SJSA1 (cell line): ENCODE measurements around the gene EPX. TPM values are rescaled to one million over a fixed set of nuclear protein-coding genes. Genes with fewer than 3 reads are reported as not detected.

Source experiments
- DNase-seq, 2 experiments: peaks; one replicate each; pipeline ENCODE4 v3.0.0-alpha.2; 2015 to 2020; ENCODE audit warnings: low spot score in 2 of 2, low read depth in 1 of 2
- H3K27ac ChIP-seq: fragments of 250-450 bp; sonication (Bioruptor Pico); 2 replicates; pipeline ENCODE4 v1.5.1; 2020; ENCODE audit warnings: mild to moderate bottlenecking, moderate library complexity
- H3K27me3 ChIP-seq: fragments of 250-450 bp; sonication (Bioruptor Pico); replicated peaks from 2 replicates; pipeline ENCODE4 v1.5.1; 2020; ENCODE audit warnings: mild to moderate bottlenecking, moderate library complexity
- H3K36me3 ChIP-seq: fragments of 250-450 bp; sonication (Bioruptor Pico); 2 replicates; pipeline ENCODE4 v1.5.1; 2020; ENCODE audit warnings: mild to moderate bottlenecking
- H3K4me1 ChIP-seq: fragments of 250-450 bp; sonication (Bioruptor Pico); replicated peaks from 2 replicates; pipeline ENCODE4 v1.6.1; 2021; ENCODE audit warnings: mild to moderate bottlenecking
- H3K4me3 ChIP-seq: fragments of 250-450 bp; sonication (Bioruptor Pico); 2 replicates; pipeline ENCODE4 v1.5.1; 2020; ENCODE audit warnings: mild to moderate bottlenecking
- H3K9me3 ChIP-seq: fragments of 250-450 bp; sonication (Bioruptor Pico); replicated peaks from 2 replicates; pipeline ENCODE4 v1.5.1; 2020; ENCODE audit warnings: mild to moderate bottlenecking
- total RNA-seq: library from RNA; depleted of rRNA; stranded (reverse); fragments of >200 nt; shearing (Covaris generic); gene quantifications from 2 replicates; pipeline ENCODE4 v1.2.3, GENCODE V29; 2014

Gene EPX
- total RNA-seq, 1 experiment from 2014 or later: not detected

DNA sequence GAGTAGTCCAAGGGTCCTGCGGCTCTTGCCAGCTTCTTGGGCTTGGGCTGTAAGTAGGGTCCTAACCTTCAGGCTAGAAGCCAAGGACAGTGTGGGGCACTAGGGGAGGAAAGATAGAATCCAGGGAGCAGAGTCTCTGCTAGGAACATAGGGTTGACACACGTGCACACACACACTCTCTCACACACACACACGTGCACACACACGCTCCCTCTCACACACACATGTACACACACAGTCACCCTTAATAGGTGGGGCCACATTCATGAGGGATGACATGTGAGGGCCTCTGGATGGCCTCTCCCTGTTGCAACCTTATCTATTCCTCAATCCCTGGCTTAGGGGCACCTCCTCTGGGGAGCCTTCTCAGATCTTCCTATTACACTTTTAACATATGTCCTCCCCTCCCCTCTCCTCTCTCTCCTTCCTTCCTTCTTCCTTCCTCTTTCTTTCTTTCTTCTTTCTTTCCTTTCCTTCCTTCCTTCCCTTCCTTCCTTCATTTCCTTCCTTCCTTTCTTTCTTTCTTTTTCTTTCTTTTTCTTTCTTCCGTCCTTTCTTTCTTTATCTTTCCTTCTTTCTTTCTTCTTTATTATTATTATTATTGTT lies 3.1 kb downstream of the EPX start:
- no peak overlapping the region for H3K27ac ChIP-seq
- DNase-seq: no peak
- H3K9me3 ChIP-seq: no peaks in the 10 kb centered on the region
- H3K27me3 ChIP-seq: peaks cover 55% of the 10 kb centered on the region
- H3K4me3 ChIP-seq: no peak overlapping the region
- no peaks in the 10 kb centered on the region for H3K36me3 ChIP-seq
- H3K4me1 ChIP-seq: no peaks in the 10 kb centered on the region

DNA sequence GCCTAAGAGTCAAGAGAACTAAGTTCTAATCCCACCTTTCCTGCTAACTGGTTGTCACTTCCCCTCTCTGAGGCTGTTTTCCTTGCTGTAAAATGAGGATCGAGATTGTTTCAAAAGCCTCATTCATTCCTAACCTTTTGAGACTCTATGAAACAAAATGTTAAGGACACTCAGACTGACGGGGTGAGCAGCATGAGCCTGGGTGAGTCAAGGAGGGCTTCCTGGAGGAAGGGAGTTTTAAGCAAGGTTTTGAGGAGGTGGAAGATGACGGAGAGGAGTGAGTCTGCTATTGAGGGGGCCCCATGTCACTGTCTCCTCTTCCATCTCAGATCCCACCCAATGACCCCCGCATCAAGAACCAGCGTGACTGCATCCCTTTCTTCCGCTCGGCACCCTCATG lies 4.1 kb downstream of the EPX start:
- H3K27ac ChIP-seq: no peak overlapping the region
- no peaks in the 10 kb centered on the region for H3K4me1 ChIP-seq
- no peak for DNase-seq
- H3K4me3 ChIP-seq: no peak overlapping the region
- no peaks in the 10 kb centered on the region for H3K36me3 ChIP-seq
- no peaks in the 10 kb centered on the region for H3K9me3 ChIP-seq
- H3K27me3 ChIP-seq: peaks cover 61% of the 10 kb centered on the region

DNA sequence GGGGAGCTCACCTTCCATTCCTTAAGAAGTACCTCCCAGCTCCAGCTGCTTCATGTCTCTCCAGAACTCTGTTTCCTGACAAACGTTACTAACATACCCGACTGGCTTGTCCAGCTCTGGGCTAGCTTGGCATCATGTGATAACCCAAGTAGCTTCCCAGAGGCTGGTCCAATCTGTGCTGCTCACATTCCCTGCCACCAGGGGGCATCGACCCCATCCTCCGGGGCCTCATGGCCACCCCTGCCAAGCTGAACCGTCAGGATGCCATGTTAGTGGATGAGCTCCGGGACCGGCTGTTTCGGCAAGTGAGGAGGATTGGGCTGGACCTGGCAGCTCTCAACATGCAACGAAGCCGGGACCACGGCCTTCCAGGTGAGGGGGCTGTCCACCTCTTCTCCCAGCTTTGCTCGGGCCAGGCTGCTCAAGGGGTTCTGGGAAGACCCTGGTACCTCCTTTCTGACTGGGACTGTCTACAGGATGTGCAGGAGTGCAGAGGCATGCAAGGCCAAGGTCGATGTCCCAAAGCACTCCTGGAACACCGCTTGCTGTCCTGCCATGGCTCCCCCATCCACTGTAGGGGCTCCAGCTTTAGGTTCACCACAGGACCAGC lies 7.6 kb downstream of the EPX start:
- H3K27me3 ChIP-seq: peaks cover 45% of the 10 kb centered on the region
- H3K27ac ChIP-seq: no peak overlapping the region
- no peak overlapping the region for H3K4me3 ChIP-seq
- H3K9me3 ChIP-seq: no peaks in the 10 kb centered on the region
- peak; percentile 43 to 81 for DNase-seq
- no peaks in the 10 kb centered on the region for H3K36me3 ChIP-seq
- H3K4me1 ChIP-seq: no peaks in the 10 kb centered on the region

DNA sequence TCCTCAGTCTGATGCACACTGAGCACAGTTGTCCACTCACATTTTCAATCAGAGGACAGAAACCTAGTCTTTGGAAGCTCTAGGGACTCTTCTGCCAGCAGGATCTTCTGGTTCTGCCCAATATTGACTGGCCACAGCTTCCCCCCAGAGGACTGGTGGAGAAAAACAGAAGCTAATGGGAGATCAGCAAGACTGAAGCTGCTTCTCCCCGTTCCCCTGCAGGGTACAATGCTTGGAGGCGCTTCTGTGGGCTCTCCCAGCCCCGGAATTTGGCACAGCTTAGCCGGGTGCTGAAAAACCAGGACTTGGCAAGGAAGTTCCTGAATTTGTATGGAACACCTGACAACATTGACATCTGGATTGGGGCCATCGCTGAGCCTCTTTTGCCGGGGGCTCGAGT lies 10.3 kb downstream of the EPX start:
- Histone ChIP-seq H3K9me3 (no peaks in the 10 kb centered on the region), H3K4me3 (no peak overlapping the region), H3K36me3 (0 out of 2 replicates have a peak, but pooled peaks cover 5% of the 10 kb centered on the region), H3K27me3 (peaks cover 32% of the 10 kb centered on the region), H3K4me1 (no peaks in the 10 kb centered on the region), H3K27ac (no peak overlapping the region)
- no peak for DNase-seq

DNA sequence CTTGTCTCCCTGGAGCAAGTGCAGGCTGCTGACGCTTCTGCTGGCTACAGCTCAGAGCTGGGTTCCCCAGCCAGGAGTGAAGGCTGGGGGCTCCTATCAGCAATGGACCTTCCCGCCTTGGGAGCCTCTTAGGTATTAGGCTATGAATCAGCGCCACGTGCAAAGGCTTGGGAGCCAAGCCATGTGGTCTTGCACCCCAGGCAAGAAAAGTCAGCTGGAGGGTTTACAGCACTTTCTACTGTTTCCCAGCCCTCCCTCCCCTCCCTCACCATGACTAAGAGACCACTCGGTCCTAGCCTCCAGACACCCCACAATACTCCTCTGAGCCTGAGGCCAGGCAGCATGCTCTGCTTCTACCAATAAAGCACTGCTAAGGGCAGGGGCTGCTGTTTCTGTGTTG lies 12.3 kb downstream of the EPX start:
- Histone ChIP-seq H3K9me3 (no peaks in the 10 kb centered on the region), H3K36me3 (0 out of 2 replicates have a peak, but pooled peaks cover 5% of the 10 kb centered on the region), H3K27me3 (peaks cover 14% of the 10 kb centered on the region), H3K4me1 (no peaks in the 10 kb centered on the region), H3K4me3 (no peak overlapping the region), H3K27ac (no peak overlapping the region)
- DNase-seq: no peak

DNA sequence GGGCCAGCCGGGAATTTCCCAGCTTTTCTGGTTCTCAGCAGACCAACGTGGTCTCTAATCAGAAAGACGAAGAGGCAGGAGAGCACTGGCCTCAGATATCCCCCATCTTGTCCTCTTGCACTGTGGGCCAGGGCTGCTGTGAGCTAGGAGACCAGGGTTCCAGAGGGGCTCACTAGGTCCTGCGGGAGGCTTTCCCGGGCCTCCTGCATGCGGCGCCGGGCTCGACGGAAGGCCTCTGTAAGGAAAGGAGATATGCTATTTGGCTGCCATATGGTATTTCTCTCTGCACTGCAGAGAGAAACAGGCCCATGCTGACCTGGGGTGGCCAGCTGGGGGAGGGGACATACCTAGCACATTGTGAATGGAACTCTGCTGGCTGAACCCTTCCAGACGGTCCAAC lies 13.4 kb downstream of the EPX start:
- Histone ChIP-seq H3K36me3 (0 out of 2 replicates have a peak, but pooled peaks cover 5% of the 10 kb centered on the region), H3K9me3 (no peaks in the 10 kb centered on the region)

DNA sequence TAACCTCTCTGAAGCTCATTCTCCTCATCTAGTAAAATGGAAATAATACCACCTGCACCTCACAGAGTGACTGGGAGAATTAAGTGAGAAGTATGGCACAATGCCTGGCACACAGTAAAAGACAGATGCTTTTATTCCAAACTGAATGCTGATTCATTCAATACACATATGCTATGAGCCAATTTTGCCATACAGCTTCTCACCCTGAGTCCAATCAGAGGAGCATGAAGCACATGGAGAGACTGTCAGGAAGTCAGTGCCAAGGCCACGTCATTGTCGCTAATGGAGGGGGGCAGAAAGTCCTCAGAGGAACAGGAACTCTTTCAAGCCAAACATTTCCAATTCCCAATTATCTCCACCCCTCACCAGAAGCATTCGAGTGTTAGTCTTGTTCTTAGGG lies 14.9 kb downstream of the EPX start:
- H3K36me3 ChIP-seq: peaks cover 10% of the 10 kb centered on the region; the same call in 1 of the 2 replicates
- H3K27ac ChIP-seq: no peak overlapping the region
- DNase-seq: no peak

More for the DNA sequence above, 13.4 kb downstream of the EPX start:
- H3K27ac ChIP-seq: no peak overlapping the region
- no peak for DNase-seq
- H3K27me3 ChIP-seq: peaks cover 2% of the 10 kb centered on the region
- H3K4me1 ChIP-seq: no peaks in the 10 kb centered on the region
- no peak overlapping the region for H3K4me3 ChIP-seq

DNA sequence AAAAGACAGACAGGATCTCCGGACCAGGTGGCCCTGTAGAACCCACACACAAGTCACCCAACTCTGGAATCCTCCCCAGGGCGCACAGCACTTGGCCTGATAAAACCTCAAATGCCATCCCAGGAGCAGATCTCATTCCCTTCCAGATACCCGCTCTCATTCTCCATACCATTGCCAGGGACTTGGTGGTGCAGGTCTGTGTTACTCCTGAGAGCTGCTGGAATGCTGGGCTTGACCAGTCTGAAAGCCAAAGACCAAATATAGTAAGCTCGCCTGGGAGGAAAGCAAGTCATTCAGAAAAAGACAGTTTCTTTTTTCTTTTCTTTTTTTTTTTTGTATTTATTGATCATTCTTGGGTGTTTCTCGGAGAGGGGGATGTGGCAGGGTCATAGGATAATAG lies 15.8 kb downstream of the EPX start:
- no peak overlapping the region for H3K4me3 ChIP-seq
- peaks cover 10% of the 10 kb centered on the region; the same call in 1 of the 2 replicates for H3K36me3 ChIP-seq
- no peaks in the 10 kb centered on the region for H3K27me3 ChIP-seq
- H3K9me3 ChIP-seq: no peaks in the 10 kb centered on the region
- H3K27ac ChIP-seq: no peak overlapping the region
- H3K4me1 ChIP-seq: no peaks in the 10 kb centered on the region
- DNase-seq: no peak

More for the DNA sequence above, 14.9 kb downstream of the EPX start:
- Histone ChIP-seq H3K27me3 (no peaks in the 10 kb centered on the region), H3K4me1 (no peaks in the 10 kb centered on the region), H3K9me3 (no peaks in the 10 kb centered on the region), H3K4me3 (no peak overlapping the region)

DNA sequence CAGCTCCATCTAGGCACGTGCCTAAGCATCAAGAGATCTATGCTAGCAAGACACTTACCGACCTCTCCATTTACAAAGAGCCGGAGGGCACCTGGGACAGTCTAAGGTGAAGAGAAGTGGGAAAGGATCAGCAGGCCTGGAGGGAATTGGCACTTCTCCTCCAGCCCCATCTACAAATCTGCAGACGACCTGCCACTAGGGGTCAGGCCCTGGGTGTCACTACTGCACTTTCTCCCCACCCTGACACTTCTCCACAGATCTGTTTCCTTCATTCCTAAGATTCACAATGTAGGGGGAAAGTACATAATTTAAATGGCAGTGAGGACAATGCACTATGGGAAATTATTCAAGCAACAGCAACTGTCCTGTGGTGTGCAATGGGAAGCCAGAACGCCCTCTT lies 18.4 kb downstream of the EPX start:
- Histone ChIP-seq H3K4me1 (no peaks in the 10 kb centered on the region), H3K36me3 (peaks cover 10% of the 10 kb centered on the region; the same call in 1 of the 2 replicates), H3K9me3 (no peaks in the 10 kb centered on the region), H3K4me3 (no peak overlapping the region), H3K27me3 (no peaks in the 10 kb centered on the region), H3K27ac (no peak overlapping the region)
- DNase-seq: no peak

DNA sequence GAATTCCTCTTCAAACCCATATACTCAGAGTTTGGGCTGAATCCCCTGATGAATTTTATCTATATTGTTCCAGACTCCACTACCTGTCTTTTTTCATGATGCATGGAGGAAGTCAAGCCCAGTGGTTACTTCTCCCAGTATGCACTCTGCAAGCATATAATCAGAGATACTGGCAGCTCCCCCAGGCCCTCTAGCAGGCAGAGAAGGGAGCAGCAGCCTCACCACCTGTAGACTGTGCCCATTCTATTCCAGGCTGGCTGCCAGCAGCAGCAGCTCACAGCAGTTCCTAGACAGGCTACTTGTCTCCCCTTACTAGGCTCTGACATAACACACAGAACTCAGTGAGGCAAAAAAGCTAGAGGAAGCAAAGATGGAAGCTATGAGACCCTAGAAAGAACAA lies 23.2 kb downstream of the EPX start:
- H3K9me3 ChIP-seq: no peaks in the 10 kb centered on the region
- no peak overlapping the region for H3K4me3 ChIP-seq
- H3K4me1 ChIP-seq: peaks cover 11% of the 10 kb centered on the region
- DNase-seq: no peak
- H3K36me3 ChIP-seq: peaks cover 5% of the 10 kb centered on the region; the same call in 1 of the 2 replicates
- no peak overlapping the region for H3K27ac ChIP-seq
- H3K27me3 ChIP-seq: no peaks in the 10 kb centered on the region

DNA sequence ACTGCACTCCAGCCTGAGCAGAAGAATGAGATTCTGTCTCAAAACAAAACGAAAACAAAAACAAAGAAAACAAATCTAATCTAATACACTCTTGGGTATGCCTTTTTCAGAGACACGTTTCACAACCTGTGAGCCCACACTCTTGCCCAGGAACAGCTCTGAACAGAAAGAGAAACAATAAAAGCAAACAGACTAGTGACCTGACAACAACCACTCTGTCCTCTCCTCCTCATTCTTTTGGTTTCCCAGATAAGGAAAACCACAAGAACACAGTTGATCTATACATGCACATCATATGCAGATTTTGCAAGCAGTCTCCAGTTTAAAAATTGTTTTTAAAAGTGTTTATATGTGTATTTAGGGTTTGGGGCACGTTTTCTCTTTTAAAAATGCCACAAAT lies 25.2 kb downstream of the EPX start:
- H3K36me3 ChIP-seq: no peaks in the 10 kb centered on the region; the same call in 1 of the 2 replicates
- no peak overlapping the region for H3K27ac ChIP-seq
- H3K4me1 ChIP-seq: peaks cover 11% of the 10 kb centered on the region
- H3K4me3 ChIP-seq: no peak overlapping the region
- DNase-seq: no peak
- no peaks in the 10 kb centered on the region for H3K9me3 ChIP-seq
- no peaks in the 10 kb centered on the region for H3K27me3 ChIP-seq

DNA sequence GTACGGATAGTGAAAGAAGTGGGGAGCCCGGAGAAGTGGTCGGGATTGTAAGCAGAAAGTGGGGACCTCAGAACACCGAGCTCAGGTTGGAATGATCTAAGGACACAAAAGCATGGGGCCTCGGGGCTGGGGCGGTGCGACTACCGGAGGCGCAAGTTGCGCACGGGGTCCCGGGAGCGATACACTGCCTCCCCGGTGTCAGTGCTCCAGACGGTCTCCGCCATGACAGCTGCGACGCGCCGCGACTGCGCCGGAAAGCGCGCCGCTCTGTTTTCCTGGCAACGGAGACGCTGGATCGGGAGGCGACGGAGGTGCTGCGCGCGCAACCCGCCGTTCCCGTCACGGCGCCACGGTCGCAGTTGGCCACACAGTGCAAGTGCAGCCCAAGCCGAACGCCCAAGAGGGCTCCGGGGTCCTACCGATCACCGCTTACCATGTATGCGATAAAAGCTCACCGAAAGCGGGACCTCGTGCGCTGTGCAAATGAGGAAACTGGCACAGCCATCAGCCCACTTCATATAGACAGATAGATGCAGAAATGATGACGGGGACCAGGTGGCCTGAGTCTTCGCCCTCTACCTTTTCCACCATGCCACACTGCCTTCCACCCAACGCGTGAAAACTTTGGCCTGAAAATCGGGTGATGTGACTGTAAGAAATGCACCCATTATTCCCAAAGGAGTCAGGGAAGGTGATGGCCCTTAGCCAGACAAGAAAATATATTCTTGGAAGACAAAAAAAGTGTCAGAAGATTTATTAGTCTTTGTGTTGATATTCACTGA lies 26.7 kb downstream of the EPX start, which contains the start of gene MKS1:
TSS of gene MKS1 (minus strand) at position 249 of the 782 bp plus-strand sequence. CDS start at position 224, 25 bp downstream.
- H3K4me1 ChIP-seq: peaks cover 14% of the 10 kb centered on the region
- H3K9me3 ChIP-seq: no peaks in the 10 kb centered on the region
- peak; percentile 89 to 97 for DNase-seq
- peak within 1 kb of the TSS; percentile 15 for H3K27ac ChIP-seq
- H3K4me3 ChIP-seq: peak within 1 kb of the TSS; percentile 58
- no peaks in the 10 kb centered on the region; the same call in 1 of the 2 replicates for H3K36me3 ChIP-seq
- H3K27me3 ChIP-seq: no peaks in the 10 kb centered on the region

DNA sequence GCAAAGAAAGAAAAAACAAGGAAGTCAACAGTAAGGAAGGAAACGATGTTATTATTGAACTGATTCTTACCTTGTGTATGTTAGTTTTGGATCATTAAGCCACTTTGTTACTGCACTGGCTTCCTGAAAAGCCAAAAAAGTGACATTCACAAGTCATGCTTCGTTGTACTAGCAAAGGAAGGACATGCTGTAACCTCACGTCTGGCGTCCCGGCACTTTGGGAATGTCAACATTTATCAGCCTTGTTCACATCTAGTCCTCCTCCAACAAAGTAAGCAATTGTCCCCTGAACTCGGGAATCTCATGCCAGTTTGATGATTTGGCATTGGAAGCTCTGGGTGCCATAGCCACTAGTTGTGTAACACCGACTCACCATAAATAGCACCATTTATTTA lies 27.3 kb downstream of the EPX start:
- DNase-seq: no peak
- H3K36me3 ChIP-seq: no peaks in the 10 kb centered on the region; the same call in 1 of the 2 replicates
- no peak overlapping the region for H3K4me3 ChIP-seq
- peaks cover 19% of the 10 kb centered on the region for H3K4me1 ChIP-seq
- H3K27me3 ChIP-seq: no peaks in the 10 kb centered on the region
- no peaks in the 10 kb centered on the region for H3K9me3 ChIP-seq
- no peak overlapping the region for H3K27ac ChIP-seq

DNA sequence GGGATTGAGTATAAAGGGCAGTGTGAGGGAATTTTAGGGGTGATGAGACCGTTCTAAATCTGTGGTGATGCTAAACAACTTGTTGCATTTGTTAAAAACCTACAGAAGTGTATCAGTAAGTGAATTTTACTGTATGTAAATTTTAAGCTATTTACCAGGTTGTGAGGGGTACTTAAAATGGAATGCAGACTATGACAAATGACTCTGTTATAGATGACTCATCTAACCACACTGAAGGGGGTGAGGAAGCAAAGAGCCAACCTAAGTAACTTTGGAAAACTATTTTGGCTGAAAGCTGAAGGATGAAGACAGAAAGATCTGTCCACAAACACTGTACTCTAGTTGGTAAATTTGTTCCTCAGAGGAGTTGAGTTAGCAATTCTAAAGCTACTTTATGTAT lies 31.8 kb downstream of the EPX start:
- peaks cover 14% of the 10 kb centered on the region for H3K4me1 ChIP-seq
- H3K36me3 ChIP-seq: no peaks in the 10 kb centered on the region
- no peak overlapping the region for H3K27ac ChIP-seq
- DNase-seq: peak in 1 of 2 experiments; percentile 68
- 0 out of 2 replicates have a peak, but pooled peaks cover 5% of the 10 kb centered on the region for H3K27me3 ChIP-seq
- no peaks in the 10 kb centered on the region for H3K9me3 ChIP-seq
- H3K4me3 ChIP-seq: no peak overlapping the region
